ENCODE data around the gene PAX1. TPM values are rescaled to one million over a fixed set of nuclear protein-coding genes. Genes with fewer than 3 reads are reported as not detected.

The PAX1 gene
- total RNA-seq, 2 experiments from 2014 or later = not detected

DNA sequence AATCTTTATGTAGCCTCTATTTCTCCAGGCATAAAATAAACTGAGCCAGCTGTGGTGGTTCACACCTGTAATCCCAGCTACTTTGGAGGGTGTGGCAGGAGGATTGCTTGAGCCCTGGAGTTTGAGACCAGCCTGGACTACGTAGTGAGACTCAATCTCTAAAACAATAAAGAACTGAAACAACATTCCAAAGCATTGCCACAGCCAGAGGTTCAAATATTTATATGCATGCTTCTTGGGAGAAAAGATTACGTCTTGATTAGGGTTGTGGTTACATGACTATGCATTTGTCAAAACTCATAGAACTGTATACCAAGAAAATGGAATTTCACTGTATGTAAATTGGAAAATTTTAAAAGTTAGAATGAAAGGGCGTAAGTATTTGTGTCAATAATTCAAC, 27.7 kb upstream of the PAX1 start:
- intact Hi-C loops (cut with micrococcal nuclease; ENCODE audit: unreplicated experiment) = no loop called here
- Histone ChIP-seq H4K20me1 (ENCODE audit: insufficient read depth, low read length) (no peaks in the 10 kb centered on the region), H3K4me1 (ENCODE audit: insufficient read depth, low read length, poor library complexity, severe bottlenecking) (no peaks in the 10 kb centered on the region), H3K4me2 (ENCODE audit: low read length) (no peak overlapping the region), H3K9me3 (ENCODE audit: low read length) (no peaks in the 10 kb centered on the region), H3K4me3 (ENCODE audit: low read depth, low read length, poor library complexity, severe bottlenecking) (no peak overlapping the region), H3K27ac (ENCODE audit: low read depth, low read length, poor library complexity, severe bottlenecking) (no peak overlapping the region), H2AFZ (ENCODE audit: low read length) (no peak overlapping the region), H3K79me2 (ENCODE audit: insufficient read depth, low read depth, low read length) (no peaks in the 10 kb centered on the region), H3K36me3 (ENCODE audit: insufficient read depth, low read length) (no peaks in the 10 kb centered on the region), H3K9me2 (ENCODE audit: insufficient read depth, low read length) (no peaks in the 10 kb centered on the region; the same call in 1 of the 2 replicates)
- POLR2A ChIA-PET = no interaction called here
- DNase-seq (ENCODE audit: low spot score) = no peak
- no TSS peak for BruUV-seq (replicated peaks)
- no peak for TF ChIP-seq EZH2phosphoT487 (IDR thresholded peaks at IDR 0.05; ENCODE audit: borderline replicate concordance, low read depth, low read length)
- TF ChIP-seq, protein P1, sequence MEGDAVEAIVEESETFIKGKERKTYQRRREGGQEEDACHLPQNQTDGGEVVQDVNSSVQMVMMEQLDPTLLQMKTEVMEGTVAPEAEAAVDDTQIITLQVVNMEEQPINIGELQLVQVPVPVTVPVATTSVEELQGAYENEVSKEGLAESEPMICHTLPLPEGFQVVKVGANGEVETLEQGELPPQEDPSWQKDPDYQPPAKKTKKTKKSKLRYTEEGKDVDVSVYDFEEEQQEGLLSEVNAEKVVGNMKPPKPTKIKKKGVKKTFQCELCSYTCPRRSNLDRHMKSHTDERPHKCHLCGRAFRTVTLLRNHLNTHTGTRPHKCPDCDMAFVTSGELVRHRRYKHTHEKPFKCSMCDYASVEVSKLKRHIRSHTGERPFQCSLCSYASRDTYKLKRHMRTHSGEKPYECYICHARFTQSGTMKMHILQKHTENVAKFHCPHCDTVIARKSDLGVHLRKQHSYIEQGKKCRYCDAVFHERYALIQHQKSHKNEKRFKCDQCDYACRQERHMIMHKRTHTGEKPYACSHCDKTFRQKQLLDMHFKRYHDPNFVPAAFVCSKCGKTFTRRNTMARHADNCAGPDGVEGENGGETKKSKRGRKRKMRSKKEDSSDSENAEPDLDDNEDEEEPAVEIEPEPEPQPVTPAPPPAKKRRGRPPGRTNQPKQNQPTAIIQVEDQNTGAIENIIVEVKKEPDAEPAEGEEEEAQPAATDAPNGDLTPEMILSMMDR (conservative IDR thresholded peaks at IDR 0.05; ENCODE audit: low read length) = no peak
- CTCF ChIA-PET (ENCODE audit: unreplicated experiment) = no interaction called here

DNA sequence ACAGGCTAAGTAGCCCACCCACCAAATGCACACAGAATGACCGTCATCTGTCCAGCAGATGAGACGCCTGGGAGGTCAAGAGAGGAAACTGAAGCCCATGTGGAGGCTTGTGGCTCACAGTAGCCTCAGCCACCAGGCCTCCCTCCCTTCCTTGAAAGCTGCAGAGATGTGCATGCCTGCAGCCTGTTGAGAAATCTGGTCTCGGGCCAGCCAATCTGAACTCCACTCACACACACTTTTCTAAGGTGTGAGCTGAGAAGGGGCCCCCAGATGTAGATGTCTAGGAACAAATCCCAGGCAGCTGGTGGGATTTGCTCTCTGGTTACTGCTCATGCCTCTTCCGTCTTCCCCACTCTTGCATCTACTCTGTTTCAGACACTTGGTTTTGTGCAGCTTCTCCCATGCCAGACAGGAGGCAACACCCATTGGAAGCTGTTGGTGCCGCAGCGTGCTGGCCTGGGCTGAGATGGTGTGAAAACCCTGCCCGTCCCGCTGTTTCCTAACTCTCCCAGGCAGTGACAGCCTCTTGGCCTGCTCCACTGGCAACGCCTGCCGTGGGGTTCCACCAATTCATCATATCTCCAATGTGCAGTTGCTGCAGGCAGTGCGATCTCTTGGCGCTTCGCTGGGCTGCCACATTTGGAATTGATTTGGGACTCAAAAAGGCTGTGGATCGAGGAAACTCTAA, 24.1 kb upstream of the PAX1 start:
- BruUV-seq (replicated peaks) = no TSS peak
- no peaks in the 10 kb centered on the region for H3K9me2 ChIP-seq (ENCODE audit: insufficient read depth, low read length)
- H3K9me3 ChIP-seq (ENCODE audit: low read length) = no peaks in the 10 kb centered on the region
- TF ChIP-seq, protein P1 (conservative IDR thresholded peaks at IDR 0.05; ENCODE audit: low read length) = no peak
- no peak for TF ChIP-seq EZH2phosphoT487 (IDR thresholded peaks at IDR 0.05; ENCODE audit: borderline replicate concordance, low read depth, low read length)
- intact Hi-C loops (cut with micrococcal nuclease; ENCODE audit: unreplicated experiment) = no loop called here
- no peaks in the 10 kb centered on the region for H3K79me2 ChIP-seq (ENCODE audit: insufficient read depth, low read depth, low read length)
- no peak for DNase-seq (ENCODE audit: low spot score)
- H3K4me3 ChIP-seq (ENCODE audit: low read depth, low read length, poor library complexity, severe bottlenecking) = no peak overlapping the region
- no peak overlapping the region for H3K4me2 ChIP-seq (ENCODE audit: low read length)
- H2AFZ ChIP-seq (ENCODE audit: low read length) = no peak overlapping the region
- POLR2A ChIA-PET = interaction anchor here (0.6 kb wide), 1 partner anchor 10 kb away, joined by 4 read pairs; no protein-coding TSS in a partner anchor
- H3K36me3 ChIP-seq (ENCODE audit: insufficient read depth, low read length) = no peaks in the 10 kb centered on the region
- no peaks in the 10 kb centered on the region for H3K4me1 ChIP-seq (ENCODE audit: insufficient read depth, low read length, poor library complexity, severe bottlenecking)
- no peaks in the 10 kb centered on the region for H4K20me1 ChIP-seq (ENCODE audit: insufficient read depth, low read length)
- no peak overlapping the region for H3K27ac ChIP-seq (ENCODE audit: low read depth, low read length, poor library complexity, severe bottlenecking)
- CTCF ChIA-PET (ENCODE audit: unreplicated experiment) = no interaction called here

DNA sequence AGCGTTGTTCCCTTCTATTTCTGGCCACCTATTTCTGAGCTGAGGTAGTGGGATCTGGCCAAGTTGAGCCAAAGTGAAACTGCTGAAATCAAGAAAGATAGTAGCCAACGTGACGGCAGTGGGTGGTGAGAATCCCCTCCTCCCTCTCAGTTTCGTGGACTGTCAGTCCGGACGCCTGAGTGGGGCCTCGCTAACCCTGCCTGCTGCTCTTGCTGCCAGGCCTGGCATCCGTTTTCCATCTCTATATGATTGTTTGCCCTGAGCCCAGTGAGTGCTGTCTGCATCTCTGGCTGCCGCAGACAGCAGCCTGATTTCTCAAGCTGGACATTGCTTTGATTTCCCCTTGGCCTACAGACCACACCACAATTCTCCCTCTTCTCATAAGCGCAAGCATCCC, 23.5 kb upstream of the PAX1 start:
- no TSS peak for BruUV-seq (replicated peaks)
- H3K27ac ChIP-seq (ENCODE audit: low read depth, low read length, poor library complexity, severe bottlenecking) = no peak overlapping the region
- H3K9me3 ChIP-seq (ENCODE audit: low read length) = no peaks in the 10 kb centered on the region
- H3K4me3 ChIP-seq (ENCODE audit: low read depth, low read length, poor library complexity, severe bottlenecking) = no peak overlapping the region
- no peak overlapping the region for H3K4me2 ChIP-seq (ENCODE audit: low read length)
- H3K79me2 ChIP-seq (ENCODE audit: insufficient read depth, low read depth, low read length) = no peaks in the 10 kb centered on the region
- H3K9me2 ChIP-seq (ENCODE audit: insufficient read depth, low read length) = no peaks in the 10 kb centered on the region
- CTCF ChIA-PET (ENCODE audit: unreplicated experiment) = no interaction called here
- no peaks in the 10 kb centered on the region for H3K4me1 ChIP-seq (ENCODE audit: insufficient read depth, low read length, poor library complexity, severe bottlenecking)
- intact Hi-C loops (cut with micrococcal nuclease; ENCODE audit: unreplicated experiment) = no loop called here
- H2AFZ ChIP-seq (ENCODE audit: low read length) = no peak overlapping the region
- H4K20me1 ChIP-seq (ENCODE audit: insufficient read depth, low read length) = no peaks in the 10 kb centered on the region
- no peaks in the 10 kb centered on the region for H3K36me3 ChIP-seq (ENCODE audit: insufficient read depth, low read length)
- TF ChIP-seq, protein P1 (conservative IDR thresholded peaks at IDR 0.05; ENCODE audit: low read length) = no peak
- TF ChIP-seq EZH2phosphoT487 (IDR thresholded peaks at IDR 0.05; ENCODE audit: borderline replicate concordance, low read depth, low read length) = no peak
- DNase-seq (ENCODE audit: low spot score) = no peak
- POLR2A ChIA-PET = no interaction called here

Data from OCI-LY7 (cell line).